Neural progenitor cell (in vitro differentiated cells): Measurements from ENCODE around the gene ABCC4. TPM values are rescaled to one million over a fixed set of nuclear protein-coding genes. Genes with fewer than 3 reads are reported as not detected.

Experiments
- DNase-seq: peaks from one replicate; pipeline ENCODE4 v3.0.0-alpha.2; 2016; ENCODE audit warnings: low spot score
- H2AFZ ChIP-seq: fragments of 200-600 bp; sonication (generic); replicated peaks from 2 replicates; pipeline ENCODE4 v1.6.1; 2016; ENCODE audit warnings: antibody characterized with exemption
- H3F3A ChIP-seq: fragments of 200-600 bp; sonication (generic); 2 replicates; pipeline ENCODE4 v1.6.1; 2016; ENCODE audit warnings: antibody characterized with exemption, low read depth
- H3K27ac ChIP-seq: fragments of 200-600 bp; sonication (generic); 2 replicates; pipeline ENCODE4 v1.5.1; 2016; ENCODE audit warnings: mild to moderate bottlenecking
- H3K27me3 ChIP-seq: fragments of 200-600 bp; sonication (generic); 2 replicates; pipeline ENCODE4 v1.6.1; 2016; ENCODE audit warnings: mild to moderate bottlenecking, moderate library complexity
- H3K36me3 ChIP-seq: fragments of 200-600 bp; sonication (generic); 2 replicates; pipeline ENCODE4 v1.5.1; 2016
- H3K4me1 ChIP-seq: fragments of 200-600 bp; sonication (generic); 2 replicates; pipeline ENCODE4 v1.6.1; 2016; ENCODE audit warnings: mixed run types
- H3K4me2 ChIP-seq: fragments of 200-600 bp; sonication (generic); 2 replicates; pipeline ENCODE4 v1.6.1; 2016
- H3K4me3 ChIP-seq: fragments of 200-600 bp; sonication (generic); 2 replicates; pipeline ENCODE4 v1.5.1; 2016
- H3K79me2 ChIP-seq: fragments of 200-600 bp; sonication (generic); 2 replicates; pipeline ENCODE4 v1.6.1; 2016; ENCODE audit warnings: low read depth
- H3K9ac ChIP-seq: fragments of 200-600 bp; sonication (generic); 2 replicates; pipeline ENCODE4 v1.6.1; 2016
- H3K9me3 ChIP-seq: fragments of 200-600 bp; sonication (generic); 2 replicates; pipeline ENCODE4 v1.5.1; 2016; ENCODE audit warnings: low read depth
- H4K20me1 ChIP-seq: fragments of 200-600 bp; sonication (generic); 2 replicates; pipeline ENCODE4 v1.6.1; 2016; ENCODE audit warnings: low read depth
- H3K27ac Mint-ChIP-seq: 3 replicates; pipeline ENCODE4 v1.8.0; 2021; ENCODE audit warnings: mixed read lengths
- H3K27me3 Mint-ChIP-seq: 2 replicates; pipeline ENCODE4 v1.8.0; 2022; ENCODE audit warnings: low read depth, mild to moderate bottlenecking, inconsistent platforms, moderate library complexity, mixed read lengths; ENCODE audit not compliant: insufficient read depth
- H3K36me3 Mint-ChIP-seq: 3 replicates; pipeline ENCODE4 v1.8.0; 2021; ENCODE audit warnings: mixed read lengths
- H3K4me1 Mint-ChIP-seq: 3 replicates; pipeline ENCODE4 v1.8.0; 2021; ENCODE audit warnings: mixed read lengths
- H3K4me3 Mint-ChIP-seq: 3 replicates; pipeline ENCODE4 v1.8.0; 2021; ENCODE audit warnings: mild to moderate bottlenecking, moderate library complexity, mixed read lengths
- H3K9me3 Mint-ChIP-seq: 3 replicates; pipeline ENCODE4 v1.8.0; 2020; ENCODE audit warnings: mixed read lengths
- CTCF ChIP-seq: fragments of 200-600 bp; sonication (generic); IDR thresholded peaks from 2 replicates; pipeline ENCODE4 v1.5.1; 2017; ENCODE audit warnings: antibody characterized with exemption, mild to moderate bottlenecking
- EZH2 ChIP-seq: fragments of 200-600 bp; sonication (generic); IDR thresholded peaks from 2 replicates; pipeline ENCODE4 v1.6.1; 2017; ENCODE audit warnings: antibody characterized with exemption, mild to moderate bottlenecking, moderate library complexity
- EZH2phosphoT487 ChIP-seq: fragments of 200-600 bp; sonication (generic); IDR thresholded peaks from 2 replicates; pipeline ENCODE4 v1.6.1; 2017; ENCODE audit warnings: antibody characterized with exemption
- total RNA-seq: library from RNA; depleted of rRNA; stranded (reverse); fragments of >200 nt; gene quantifications from 2 replicates; pipeline ENCODE4 v1.2.3, GENCODE V29; 2015; ENCODE audit warnings: low replicate concordance

The ABCC4 gene
- total RNA-seq, 1 donor from 2014 or later, result 23.6 TPM

- no peak for DNase-seq
- peaks cover 11% of the 10 kb centered on the region for H3K4me1 Mint-ChIP-seq
Measured at GRCh38 chr13:95007322-95007721, 293.9 kb downstream of the ABCC4 start.

GRCh38 chr13:95005300-95005699 is 296.0 kb downstream of the ABCC4 start:
- no peaks in the 10 kb centered on the region for H3K9me3 ChIP-seq
- H3K79me2 ChIP-seq, result no peaks in the 10 kb centered on the region
- DNase-seq, result no peak
- H3K36me3 ChIP-seq, result no peaks in the 10 kb centered on the region
- no peaks in the 10 kb centered on the region for H4K20me1 ChIP-seq
- no peak overlapping the region for H3K9ac ChIP-seq
- peaks cover 18% of the 10 kb centered on the region for H3K4me1 ChIP-seq
- H2AFZ ChIP-seq, result no peak overlapping the region
- no peaks in the 10 kb centered on the region for H3K36me3 Mint-ChIP-seq
- no peak overlapping the region for H3K4me2 ChIP-seq
- TF ChIP-seq EZH2 (no peak), EZH2phosphoT487 (no peak), CTCF (no peak)
- no peak overlapping the region for H3K4me3 Mint-ChIP-seq
- H3F3A ChIP-seq, result peaks cover 10% of the 10 kb centered on the region
- no peaks in the 10 kb centered on the region for H3K27me3 ChIP-seq
- H3K27ac ChIP-seq, result no peak overlapping the region
- no peaks in the 10 kb centered on the region for H3K9me3 Mint-ChIP-seq
- peaks cover 2% of the 10 kb centered on the region for H3K27me3 Mint-ChIP-seq
- H3K4me3 ChIP-seq, result no peak overlapping the region
- H3K4me1 Mint-ChIP-seq, result peaks cover 13% of the 10 kb centered on the region
- no peak overlapping the region for H3K27ac Mint-ChIP-seq

More at GRCh38 chr13:95007322-95007721, 293.9 kb downstream of the ABCC4 start:
- Histone ChIP-seq H3K36me3 (no peaks in the 10 kb centered on the region), H3K27me3 (no peaks in the 10 kb centered on the region), H3K27ac (no peak overlapping the region), H4K20me1 (no peaks in the 10 kb centered on the region), H3K9ac (no peak overlapping the region), H3K4me1 (peaks cover 18% of the 10 kb centered on the region), H3F3A (peaks cover 10% of the 10 kb centered on the region), H3K4me3 (no peak overlapping the region), H3K4me2 (no peak overlapping the region), H3K9me3 (no peaks in the 10 kb centered on the region), H3K79me2 (no peaks in the 10 kb centered on the region), H2AFZ (no peak overlapping the region)
- H3K27ac Mint-ChIP-seq, result no peak overlapping the region
- H3K4me3 Mint-ChIP-seq, result no peak overlapping the region
- peaks cover 2% of the 10 kb centered on the region for H3K27me3 Mint-ChIP-seq
- no peaks in the 10 kb centered on the region for H3K9me3 Mint-ChIP-seq
- TF ChIP-seq EZH2phosphoT487 (no peak), CTCF (no peak), EZH2 (no peak)
- no peaks in the 10 kb centered on the region for H3K36me3 Mint-ChIP-seq

- DNase-seq, result peak; percentile 23
- H3K27ac ChIP-seq, result no peak overlapping the region
Measured at GRCh38 chr13:95003019-95003813, 298.0 kb downstream of the ABCC4 start.

More at GRCh38 chr13:95003019-95003813, 298.0 kb downstream of the ABCC4 start:
- Mint-ChIP-seq H3K9me3 (no peaks in the 10 kb centered on the region), H3K4me3 (no peak overlapping the region), H3K27me3 (peaks cover 2% of the 10 kb centered on the region), H3K4me1 (peaks cover 13% of the 10 kb centered on the region), H3K36me3 (no peaks in the 10 kb centered on the region), H3K27ac (peak overlapping the region; percentile 71)
- Histone ChIP-seq H3K27me3 (no peaks in the 10 kb centered on the region), H3F3A (peaks cover 10% of the 10 kb centered on the region), H3K36me3 (no peaks in the 10 kb centered on the region), H4K20me1 (no peaks in the 10 kb centered on the region), H3K79me2 (no peaks in the 10 kb centered on the region), H3K4me2 (peak overlapping the region; percentile 24), H3K4me3 (no peak overlapping the region), H2AFZ (peak overlapping the region; percentile 0), H3K9me3 (no peaks in the 10 kb centered on the region), H3K4me1 (peaks cover 18% of the 10 kb centered on the region), H3K9ac (no peak overlapping the region)
- TF ChIP-seq EZH2, result no peak
- TF ChIP-seq CTCF, result no peak
- no peak for TF ChIP-seq EZH2phosphoT487
